ENCODE measurements around the gene BIRC6.
"Not testable (repeated sequence)": the region's sequence is repeated elsewhere in the genome, so short reads cannot be mapped to it uniquely, and the experiment has no call there.

The BIRC6 gene

GRCh38 chr2:32484937-32485336 is 128.1 kb downstream of the BIRC6 start:
- DNase-seq (ENCODE audit: low read depth) = peak; percentile 92
- no peak overlapping the region for H3K4me3 ChIP-seq (ENCODE audit: low read depth, low read length)

GRCh38 chr2:32485399-32485798 is 128.6 kb downstream of the BIRC6 start:
- DNase-seq (ENCODE audit: low read depth) = peak; percentile 45
- no peak overlapping the region for H3K4me3 ChIP-seq (ENCODE audit: low read depth, low read length)

GRCh38 chr2:32489061-32489460 is 132.2 kb downstream of the BIRC6 start:
- no peak overlapping the region for H3K4me3 ChIP-seq (ENCODE audit: low read depth, low read length)
- no peak for DNase-seq (ENCODE audit: low read depth)

GRCh38 chr2:32491346-32491745 is 134.5 kb downstream of the BIRC6 start:
- no peak overlapping the region for H3K4me3 ChIP-seq (ENCODE audit: low read depth, low read length)
- no peak for DNase-seq (ENCODE audit: low read depth)

- H3K4me3 ChIP-seq (ENCODE audit: low read depth, low read length) = no peak overlapping the region
- no peak for DNase-seq (ENCODE audit: low read depth)
These were observed 138.3 kb downstream of the BIRC6 start for GRCh38 chr2:32495139-32495538.

- DNase-seq (ENCODE audit: low read depth) = no peak
- no peak overlapping the region for H3K4me3 ChIP-seq (ENCODE audit: low read depth, low read length)
These were observed 139.8 kb downstream of the BIRC6 start for GRCh38 chr2:32496662-32497061.

GRCh38 chr2:32498306-32498705 is 141.5 kb downstream of the BIRC6 start:
- no peak overlapping the region for H3K4me3 ChIP-seq (ENCODE audit: low read depth, low read length)
- DNase-seq (ENCODE audit: low read depth) = no peak

GRCh38 chr2:32502941-32503340 is 146.1 kb downstream of the BIRC6 start:
- no peak overlapping the region for H3K4me3 ChIP-seq (ENCODE audit: low read depth, low read length)
- DNase-seq (ENCODE audit: low read depth) = no peak

GRCh38 chr2:32504877-32505478 is 148.2 kb downstream of the BIRC6 start:
- DNase-seq (ENCODE audit: low read depth) = no peak
- H3K4me3 ChIP-seq (ENCODE audit: low read depth, low read length) = no peak overlapping the region

- DNase-seq (ENCODE audit: low read depth) = no peak
- H3K4me3 ChIP-seq (ENCODE audit: low read depth, low read length) = no peak overlapping the region
These were observed 149.6 kb downstream of the BIRC6 start for GRCh38 chr2:32506446-32506845.

GRCh38 chr2:32514946-32515345 is 158.1 kb downstream of the BIRC6 start:
- no peak overlapping the region for H3K4me3 ChIP-seq (ENCODE audit: low read depth, low read length)
- DNase-seq (ENCODE audit: low read depth) = no peak

- H3K4me3 ChIP-seq (ENCODE audit: low read depth, low read length) = no peak overlapping the region
- no peak for DNase-seq (ENCODE audit: low read depth)
These were observed 159.7 kb downstream of the BIRC6 start for GRCh38 chr2:32516567-32516966.

- H3K4me3 ChIP-seq (ENCODE audit: low read depth, low read length) = no peak overlapping the region
- DNase-seq (ENCODE audit: low read depth) = no peak
These were observed 165.9 kb downstream of the BIRC6 start for GRCh38 chr2:32522770-32523169.

GRCh38 chr2:32523686-32524085 is 166.9 kb downstream of the BIRC6 start:
- DNase-seq (ENCODE audit: low read depth) = no peak
- no peak overlapping the region for H3K4me3 ChIP-seq (ENCODE audit: low read depth, low read length)

- no peak for DNase-seq (ENCODE audit: low read depth)
- no peak overlapping the region for H3K4me3 ChIP-seq (ENCODE audit: low read depth, low read length)
These were observed 175.5 kb downstream of the BIRC6 start for GRCh38 chr2:32532341-32532740.

- DNase-seq (ENCODE audit: low read depth) = no peak
These were observed 176.1 kb downstream of the BIRC6 start for GRCh38 chr2:32532961-32533360.

GRCh38 chr2:32534831-32535230 is 178.0 kb downstream of the BIRC6 start:
- DNase-seq (ENCODE audit: low read depth) = no peak
- H3K4me3 ChIP-seq (ENCODE audit: low read depth, low read length) = no peak overlapping the region

More at GRCh38 chr2:32532961-32533360, 176.1 kb downstream of the BIRC6 start:
- H3K4me3 ChIP-seq (ENCODE audit: low read depth, low read length) = no peak overlapping the region

GRCh38 chr2:32538735-32539134 is 181.9 kb downstream of the BIRC6 start:
- DNase-seq (ENCODE audit: low read depth) = no peak
- H3K4me3 ChIP-seq (ENCODE audit: low read depth, low read length) = no peak overlapping the region

- not testable (repeated sequence) for H3K4me3 ChIP-seq (ENCODE audit: low read depth, low read length); DNase-seq (ENCODE audit: low read depth)
These were observed 195.7 kb downstream of the BIRC6 start for GRCh38 chr2:32552483-32552882.

- no peak for DNase-seq (ENCODE audit: low read depth)
- H3K4me3 ChIP-seq (ENCODE audit: low read depth, low read length) = no peak overlapping the region
These were observed 197.1 kb downstream of the BIRC6 start for GRCh38 chr2:32553829-32554432.

- DNase-seq (ENCODE audit: low read depth) = no peak
- no peak overlapping the region for H3K4me3 ChIP-seq (ENCODE audit: low read depth, low read length)
These were observed 201.7 kb downstream of the BIRC6 start for GRCh38 chr2:32558492-32558891.
